HL-60 (cell line): ENCODE data around the gene HLA-DRB1.

Experiments
- CTCF ChIP-seq: IDR thresholded peaks from one replicate; pipeline ENCODE4 v1.5.1; 2011; ENCODE audit warnings: low read length, control low read depth, inconsistent platforms; ENCODE audit not compliant: insufficient read depth
- GABPA ChIP-seq: IDR thresholded peaks from 2 replicates; pipeline ENCODE4 v1.6.1; 2012; ENCODE audit warnings: low read depth
- POLR2AphosphoS5 ChIP-seq: IDR thresholded peaks from 2 replicates; pipeline ENCODE4 v1.6.1; 2012; ENCODE audit warnings: low read depth
- SPI1 ChIP-seq: IDR thresholded peaks from 2 replicates; pipeline ENCODE4 v1.6.1; 2012; ENCODE audit warnings: low read depth, mild to moderate bottlenecking, borderline replicate concordance

DNA sequence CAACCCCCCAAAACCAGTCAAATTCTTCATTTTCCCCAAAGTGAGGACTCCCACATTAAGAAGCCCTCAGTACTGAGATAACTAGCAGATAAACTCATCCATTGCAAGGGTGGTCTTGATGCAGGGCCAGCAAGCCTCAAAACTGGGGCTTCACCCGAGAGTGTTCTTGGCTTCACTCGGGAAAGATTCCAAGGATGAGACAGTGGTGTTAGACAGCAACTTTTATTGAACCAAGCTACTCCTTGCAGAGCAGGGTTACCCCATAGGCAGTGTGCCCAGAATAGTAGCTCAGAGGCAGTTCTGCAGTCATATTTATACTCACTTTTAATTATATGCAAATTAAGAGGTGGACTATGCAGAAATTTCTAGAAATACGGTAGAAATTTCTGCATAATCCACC lies 31.7 kb upstream of the HLA-DRB1 start:
- no peak for TF ChIP-seq POLR2AphosphoS5
- no peak for TF ChIP-seq CTCF
- TF ChIP-seq GABPA: no peak
- TF ChIP-seq SPI1: no peak
